Renal cortical epithelial cell (primary cell): ENCODE data around the gene CLMP. TPM values are rescaled to one million over a fixed set of nuclear protein-coding genes. Genes with fewer than 3 reads are reported as not detected.

Experiments
- DNase-seq: peaks from one replicate; pipeline ENCODE4 v3.0.0-alpha.2; 2011; ENCODE audit warnings: low read depth
- total RNA-seq: library from RNA; depleted of rRNA; stranded (reverse); fragments of >200 nt; gene quantifications from 2 replicates; pipeline ENCODE4 v1.2.3, GENCODE V29; 2014

The CLMP gene
- total RNA-seq, 1 donor from 2014 or later: 48.9 TPM

GRCh38 chr11:123057661-123058305 is 137.3 kb downstream of the CLMP start:
- no peak for DNase-seq

DNA sequence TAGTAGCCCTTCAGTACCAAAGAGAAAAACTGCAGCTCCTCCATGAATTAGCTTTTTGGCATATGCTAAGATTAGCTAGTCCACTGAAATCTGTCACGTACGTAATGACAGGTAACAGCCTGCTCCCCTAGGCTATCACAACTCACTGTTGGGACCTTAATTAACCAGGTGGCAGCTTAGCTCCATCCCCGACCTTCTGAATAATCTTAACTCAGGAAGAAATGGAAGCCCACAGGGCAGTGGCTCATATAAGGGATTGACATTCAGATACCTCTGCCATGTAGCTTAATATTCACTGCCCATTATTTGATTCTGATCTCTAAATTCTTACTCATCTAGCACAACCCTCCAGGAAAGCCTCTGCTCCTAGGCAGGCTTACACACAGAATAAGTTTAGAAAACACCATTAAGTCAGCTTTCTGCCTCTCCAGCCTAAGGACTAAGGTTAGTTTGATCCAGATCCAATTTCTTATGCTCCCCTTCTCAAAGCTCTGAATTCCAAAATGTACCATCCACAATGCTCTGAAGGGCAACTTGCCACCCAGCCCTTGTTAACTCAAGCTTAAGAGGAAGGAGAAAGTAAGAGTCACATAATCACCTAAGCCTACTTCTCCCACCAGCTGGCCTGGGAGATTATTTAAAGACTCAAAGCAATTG is 138.1 kb downstream of the CLMP start:
- no peak for DNase-seq

DNA sequence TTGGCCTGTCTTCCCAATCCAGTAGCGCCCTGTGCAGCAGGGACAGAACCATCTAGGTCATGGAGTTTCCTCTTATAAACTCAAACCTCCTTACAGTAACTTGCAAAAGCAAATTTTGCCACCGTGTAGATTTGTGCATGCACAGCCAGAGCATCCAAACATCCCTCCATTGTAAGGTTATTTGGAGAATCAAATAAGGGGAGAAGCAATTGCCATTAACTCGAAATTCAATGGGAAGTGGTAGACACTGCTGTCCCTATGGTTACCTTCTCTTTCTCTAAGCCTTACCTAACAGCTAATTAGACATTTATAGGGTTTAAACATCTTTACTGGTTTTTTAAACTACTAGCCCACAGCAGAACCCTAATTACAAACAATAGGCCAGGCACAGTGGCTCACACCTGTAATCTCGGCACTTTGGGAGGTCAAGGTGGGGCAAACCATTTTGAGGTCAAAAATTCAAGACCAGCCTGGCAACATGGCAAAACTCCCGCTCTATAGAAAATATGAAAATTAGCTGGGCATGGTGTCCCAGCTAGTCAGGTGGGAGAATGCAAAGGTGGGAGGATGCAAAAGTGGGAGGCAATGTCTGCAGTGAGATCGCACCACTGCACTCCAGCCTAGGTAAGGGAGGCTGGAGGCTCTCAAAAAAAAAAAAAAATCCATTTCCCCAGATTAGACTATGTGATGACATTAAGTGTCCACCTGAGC is 139.7 kb downstream of the CLMP start:
- DNase-seq: no peak

DNA sequence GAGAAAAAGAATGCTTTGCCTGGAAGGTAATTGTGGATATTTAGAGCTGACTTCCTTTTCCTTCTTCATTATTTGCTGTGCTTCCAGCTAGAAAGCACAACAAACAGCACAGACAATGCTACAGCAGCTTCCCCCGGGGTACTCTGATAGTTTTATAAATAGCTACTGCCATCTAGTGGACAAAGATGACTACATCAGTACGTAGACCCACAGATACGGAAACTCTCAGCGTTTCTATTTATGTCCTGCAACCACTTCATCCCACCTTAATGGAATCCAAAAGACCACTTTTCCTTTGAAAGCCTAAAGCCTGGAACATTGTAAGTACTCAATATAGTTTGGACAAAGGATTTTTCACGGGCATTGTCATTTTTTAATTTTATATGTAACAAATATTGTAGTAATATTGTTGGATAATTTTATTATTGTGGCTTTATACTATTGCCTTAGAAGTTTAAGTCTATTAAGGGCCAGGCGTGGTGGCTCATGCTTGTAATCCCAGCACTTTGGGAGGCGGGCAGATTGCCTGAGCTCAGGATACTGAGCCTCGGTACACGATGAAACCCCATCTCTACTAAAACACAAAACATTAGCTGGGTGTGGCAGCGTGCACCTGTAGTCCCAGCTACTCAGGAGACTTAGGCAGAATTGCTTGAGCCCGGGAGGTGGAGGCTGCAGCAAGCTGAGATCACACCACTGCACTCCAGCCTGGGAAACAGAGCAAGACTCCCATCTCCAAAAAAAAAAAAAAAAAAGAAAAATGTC is 140.6 kb downstream of the CLMP start:
- DNase-seq: peak; percentile 73

- DNase-seq: no peak
Measured at GRCh38 chr11:123052901-123053721, 141.9 kb downstream of the CLMP start.

DNA sequence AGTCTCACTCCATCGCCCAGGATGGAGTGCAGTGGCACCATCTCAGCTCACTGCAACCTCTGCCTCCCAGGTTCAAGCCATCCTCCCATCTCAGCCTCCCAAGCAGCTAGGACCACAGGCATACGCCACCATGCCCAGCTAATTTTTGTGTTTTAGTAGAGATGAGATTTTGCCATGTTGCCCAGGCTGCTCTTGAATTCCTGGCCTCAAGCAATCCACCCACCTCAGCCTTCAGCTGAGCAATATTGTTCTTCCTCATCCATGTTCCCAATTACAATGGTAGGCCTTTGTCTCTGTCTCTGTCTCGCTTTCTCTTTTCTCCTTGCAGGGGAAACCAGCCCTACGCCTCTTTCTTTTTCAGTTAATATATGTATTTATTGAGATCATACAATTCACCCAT is 143.4 kb downstream of the CLMP start:
- DNase-seq: no peak

- DNase-seq: no peak
Measured at GRCh38 chr11:123051146-123051545, 143.9 kb downstream of the CLMP start.

DNA sequence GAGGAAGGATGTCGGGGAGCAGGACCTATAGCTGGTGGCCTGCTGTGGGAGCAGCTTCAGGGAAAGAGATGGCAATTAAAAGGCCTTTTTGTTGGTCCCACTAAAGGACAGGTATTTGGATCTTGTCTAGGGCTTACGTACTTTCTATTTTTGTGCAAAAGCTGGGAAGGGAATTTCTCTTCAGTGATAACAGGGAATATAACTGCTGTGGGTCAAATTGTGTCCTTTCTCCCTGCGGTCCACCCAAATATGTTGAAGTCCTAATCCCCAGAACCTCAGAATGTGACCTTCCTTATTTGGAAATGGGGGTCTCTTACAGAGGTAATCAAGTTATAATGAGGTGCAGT is 147.1 kb downstream of the CLMP start:
- no peak for DNase-seq

GRCh38 chr11:123047266-123047946 is 147.6 kb downstream of the CLMP start:
- DNase-seq: no peak

DNA sequence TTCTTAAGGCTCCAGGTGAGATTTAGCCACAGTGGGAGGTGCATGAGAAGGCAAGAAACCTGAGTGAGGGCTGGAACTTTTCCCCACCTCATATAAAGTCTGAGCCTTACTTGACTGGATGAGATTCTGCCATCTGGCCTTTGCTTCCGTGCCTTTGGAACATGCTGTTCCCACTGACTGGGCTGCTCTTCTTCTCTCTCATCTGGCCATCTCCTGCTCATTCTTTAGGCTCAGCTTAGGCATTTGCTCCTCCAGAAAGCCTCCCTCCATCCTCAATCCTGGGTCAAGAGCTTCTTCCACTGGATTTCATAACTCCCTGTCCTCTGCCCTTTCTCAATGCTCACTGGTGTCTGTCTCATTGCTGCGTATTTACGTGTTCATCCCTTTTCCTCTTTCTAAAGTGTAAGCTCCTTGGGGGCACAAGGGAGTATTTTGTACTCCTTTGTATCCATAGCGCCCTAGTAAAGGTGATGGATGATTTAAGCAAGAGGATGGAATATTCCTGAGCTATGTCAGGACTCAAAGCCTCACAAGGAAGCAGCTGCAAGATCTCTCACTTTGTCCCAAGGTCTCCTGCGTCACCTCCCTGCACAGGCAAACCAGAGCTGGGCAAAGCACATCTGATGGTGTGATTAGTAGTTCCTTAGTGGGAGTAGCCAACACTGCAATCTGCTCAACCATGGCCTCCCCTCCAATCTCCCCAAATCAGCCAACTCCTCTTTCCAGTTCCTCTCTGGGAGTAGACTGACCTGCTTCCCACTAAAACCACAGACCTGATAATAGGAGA is 148.4 kb downstream of the CLMP start:
- DNase-seq: no peak

GRCh38 chr11:123045101-123045500 is 149.9 kb downstream of the CLMP start:
- no peak for DNase-seq

- DNase-seq: no peak
Measured at GRCh38 chr11:123041185-123041584, 153.9 kb downstream of the CLMP start.

- DNase-seq: no peak
Measured at GRCh38 chr11:123040111-123040432, 155.0 kb downstream of the CLMP start.

DNA sequence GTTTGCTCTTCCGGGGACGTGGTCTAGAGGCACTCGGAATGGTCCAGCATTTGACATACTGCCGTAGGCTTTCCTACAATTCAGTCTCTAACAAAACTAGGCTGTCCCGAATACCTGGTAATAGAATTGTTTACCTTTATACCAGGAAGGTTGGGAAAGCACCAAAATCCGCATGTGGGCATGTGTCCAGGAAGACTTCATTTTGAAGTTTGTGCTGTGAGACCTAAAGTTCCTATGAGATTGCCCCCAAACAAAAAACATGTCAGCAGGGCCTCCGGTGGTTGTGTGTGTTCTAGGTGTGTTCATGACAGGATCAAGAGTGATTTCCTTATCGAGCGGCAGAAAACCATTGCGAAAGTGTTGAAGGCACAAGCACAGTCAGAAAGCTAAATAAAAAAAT is 159.2 kb downstream of the CLMP start:
- no peak for DNase-seq

DNA sequence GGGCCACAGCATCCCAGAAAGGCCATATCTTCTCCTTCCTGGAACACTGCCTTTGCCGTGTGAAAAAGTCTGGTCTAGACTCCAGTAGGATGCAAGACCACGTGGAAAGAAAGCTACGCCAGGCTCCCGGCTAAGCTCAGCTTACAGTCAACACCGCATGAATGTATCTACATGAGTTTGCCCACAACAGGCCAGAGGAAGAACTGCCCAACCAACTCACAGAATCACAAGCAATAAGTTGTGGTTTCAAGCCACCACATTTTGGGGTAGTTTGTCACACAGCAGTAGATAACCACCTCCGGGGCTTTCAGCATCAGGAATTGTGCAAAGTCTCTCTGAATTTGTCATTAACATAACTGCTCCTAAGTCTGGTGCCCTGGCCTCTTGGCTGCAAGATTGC is 160.5 kb downstream of the CLMP start:
- no peak for DNase-seq

DNA sequence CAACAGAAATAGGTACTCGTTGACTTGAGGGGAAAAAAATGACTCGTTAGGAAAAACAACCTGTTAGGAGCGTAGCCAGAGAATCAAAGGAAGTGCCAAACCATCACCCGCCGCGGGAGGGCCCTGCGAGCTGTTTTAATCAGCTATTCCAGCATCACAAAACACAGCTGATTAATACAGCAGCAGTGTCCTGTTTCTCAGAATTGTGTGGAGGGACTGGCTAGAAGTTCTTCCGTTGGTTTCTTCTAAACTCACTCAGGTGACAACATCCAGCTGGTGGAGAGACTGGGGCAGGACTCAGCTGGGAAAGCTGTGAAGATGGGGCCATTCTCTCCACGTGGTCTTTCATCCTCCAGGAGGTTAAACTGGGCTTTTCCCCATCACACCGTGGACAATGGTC is 161.2 kb downstream of the CLMP start:
- DNase-seq: peak; percentile 31

DNA sequence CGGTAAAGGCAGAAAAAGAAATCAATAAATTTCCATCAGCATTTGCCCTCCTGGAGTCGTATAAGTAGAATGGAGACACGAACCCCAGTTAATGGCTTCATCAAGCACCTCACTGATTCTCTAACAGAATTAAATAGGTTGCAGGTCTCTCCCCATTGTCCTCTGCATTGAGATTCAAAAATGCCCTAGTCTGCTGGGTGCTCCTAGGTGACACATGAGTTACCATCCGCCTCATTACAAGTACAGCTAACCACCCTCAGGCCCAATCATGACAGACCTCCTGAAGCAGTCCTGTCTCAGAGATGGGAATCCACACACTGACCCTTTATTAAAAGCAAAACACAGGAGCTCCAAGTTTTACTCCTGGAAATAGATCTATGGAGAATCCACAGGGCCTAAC is 164.5 kb downstream of the CLMP start:
- DNase-seq: no peak

DNA sequence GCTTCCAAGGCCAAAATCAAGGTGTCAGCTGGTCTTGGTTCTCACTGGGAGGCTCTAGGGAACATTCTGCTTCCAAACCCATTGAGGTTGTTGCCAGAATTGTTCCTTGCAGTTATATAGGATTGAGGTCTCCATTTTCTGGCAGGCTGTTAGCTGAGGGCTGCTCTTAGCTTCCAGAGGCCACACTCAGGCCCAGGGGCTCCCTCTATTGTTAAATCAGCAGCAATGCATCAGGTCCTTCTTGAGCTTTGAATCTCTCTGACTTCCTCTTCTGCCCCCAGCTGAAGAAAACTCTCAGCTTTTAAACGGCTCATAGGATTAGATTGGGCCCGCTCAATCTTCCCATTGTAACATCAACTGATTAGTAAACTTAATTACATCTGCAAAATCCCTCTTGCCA is 174.1 kb downstream of the CLMP start:
- peak; percentile 53 for DNase-seq
